Pancreas (tissue), 10 donors: ENCODE measurements around the gene NINL. TPM values are rescaled to one million over a fixed set of nuclear protein-coding genes. Genes with fewer than 3 reads are reported as not detected.
"Not testable (repeated sequence)": the region's sequence is repeated elsewhere in the genome, so short reads cannot be mapped to it uniquely, and the experiment has no call there.

Source experiments
- ATAC-seq, 4 donors: fragments of 200-7000 bp; cut with Tn5 transposase; one replicate each; pipeline versions ENCODE4 v1.8.0 to v1.9.1; 2020; ENCODE audit warnings: mild to moderate bottlenecking in 4 of 4, moderate library complexity in 4 of 4
- DNase-seq, 6 donors: peaks; one replicate each; pipeline ENCODE4 v3.0.0-alpha.2; 2020
- FAIRE-seq: peaks from 2 replicates; lab custom pipeline; 2012; peaks lifted over from hg19 to GRCh38; lab: Jason Lieb, UNC
- H3K27ac ChIP-seq, 4 donors: fragments of 200-600 bp; sonication (generic); 1 replicate in 3 of 4; 2 replicates in 1 of 4; pipeline versions ENCODE4 v1.5.0 to v1.8.0; 2020
- H3K27me3 ChIP-seq, 4 donors: fragments of 200-600 bp; one replicate each; pipeline ENCODE4 v1.8.0; 2021
- H3K36me3 ChIP-seq, 3 donors: fragments of 200-600 bp; sonication (generic) in 1 of 3; one replicate each; pipeline versions ENCODE4 v1.5.0 to v1.8.0; 2020 to 2021
- H3K4me1 ChIP-seq, 3 donors: fragments of 200-600 bp; one replicate each; pipeline ENCODE4 v1.8.0; 2021
- H3K4me3 ChIP-seq, 4 donors: fragments of 200-600 bp; sonication (generic) in 2 of 4; one replicate each; pipeline versions ENCODE4 v1.5.0 to v1.8.0; 2020 to 2021
- H3K9me3 ChIP-seq, 4 donors: fragments of 200-600 bp; one replicate each; pipeline ENCODE4 v1.8.0; 2021
- CTCF ChIP-seq, 4 donors: fragments of 200-600 bp; sonication (generic) in 3 of 4; IDR thresholded peaks; one replicate each; pipeline versions ENCODE4 v1.5.0 to v1.8.0; 2021; ENCODE audit warnings: antibody characterized with exemption in 4 of 4
- whole genome bisulfite sequencing, 2 donors: extraction: QIAGEN DNeasy Blood & Tissue Kit; methylation state at CpG; one replicate each; pipeline ENCODE4 v1.1.7; 2013; 5-methylcytosine and 5-hydroxymethylcytosine counted together
- intact Hi-C, 3 donors: fragments of 100-400 bp; cut with DNase I; formaldehyde crosslinking; loops; one replicate each; pipeline versions ENCODE4 v1.11.1 to v1.14.2; 2022
- polyA plus RNA-seq, 2 donors: library from polyadenylated mRNA; stranded (reverse); fragments of 200-250 nt; gene quantifications; one replicate each; pipeline ENCODE4 v1.2.3, GENCODE V29; 2013
- total RNA-seq, 6 donors: library from RNA; stranded (reverse); fragmentation: NEBNext Ultra II Directional in 4 of 6; extraction: Animal tissue kit (Norgen Biotek cat#: 25700) in 4 of 6; gene quantifications; one replicate each; pipeline versions ENCODE4 v1.2.1 to v1.2.4, GENCODE V29; 2021 to 2023
- donor health status: healthy with polysubstance abuse.
- donor health status: DM: no; HTN: no; CAD: no; lungs with moderate emphysema.
- donor health status: DM: no; HTN: no; CAD: no.
- donor health status: control.
- donor health status: control.
- donor health status: Bipolar disorder and iron deficiency.
- donor health status: DM: yes; HTN: yes; CAD: no.
- donor health status: DM: no; HTN: no; CAD: no.
- donor health status: DM: no; HTN: no; CAD: no.
- donor health status: DM: yes; HTN: yes; CAD: no.

Gene NINL
- total and polyA plus RNA-seq, 8 donors: 5.1 to 19.4 (median 6.5) TPM

DNA sequence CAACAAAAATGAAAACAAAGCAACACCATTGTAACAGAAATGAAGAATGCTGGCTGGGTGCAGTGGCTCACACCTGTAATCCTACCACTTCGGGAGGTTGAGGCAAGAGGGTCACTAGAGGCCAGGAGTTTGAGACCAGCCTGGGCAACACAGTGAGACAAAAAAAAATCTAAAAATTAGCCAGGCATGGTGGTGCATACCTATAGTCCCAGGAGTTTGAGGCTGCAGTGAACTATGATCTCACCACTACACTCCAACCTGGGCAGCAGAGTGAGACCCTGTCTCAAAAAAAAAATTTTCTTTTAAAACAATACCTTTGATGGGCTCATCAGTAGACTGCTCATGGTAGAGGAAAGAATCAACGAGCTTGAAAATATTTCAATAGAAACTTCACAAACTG, 18.5 kb downstream of the NINL start:
- intact Hi-C loops: no loop called here

DNA sequence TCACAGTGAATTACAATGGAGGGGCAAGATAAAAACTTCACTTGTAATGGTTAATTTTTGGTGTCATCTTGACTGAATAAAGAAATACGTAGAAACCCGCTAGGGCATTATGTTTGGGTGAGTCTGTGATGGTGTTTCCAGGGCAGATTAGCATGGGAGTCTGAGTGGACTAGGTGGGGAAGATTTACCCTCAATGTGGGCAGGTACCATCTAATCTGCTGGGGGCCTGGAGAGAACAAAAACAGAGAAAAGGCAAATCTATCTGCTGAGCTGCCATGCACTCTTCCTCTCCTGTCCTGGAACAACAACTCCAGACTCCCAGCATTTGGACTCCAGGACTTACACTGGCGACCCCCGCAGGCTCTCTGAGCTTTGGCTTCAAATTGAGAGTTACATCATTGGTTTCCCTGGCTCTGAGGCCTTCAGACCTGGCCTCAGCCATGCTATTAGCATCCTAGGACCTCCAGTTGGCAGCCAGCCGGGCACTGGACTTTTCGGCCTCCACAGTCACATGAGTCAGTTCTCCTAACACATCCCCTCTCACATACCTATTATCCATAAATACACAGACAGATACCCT, 19.7 kb downstream of the NINL start:
- Histone ChIP-seq H3K27ac (no peak overlapping the region), H3K4me1 (no peaks in the 10 kb centered on the region), H3K9me3 (no peaks in the 10 kb centered on the region), H3K27me3 (no peaks in the 10 kb centered on the region), H3K4me3 (no peak overlapping the region), H3K36me3 (no peaks in the 10 kb centered on the region)
- WGBS, 2 donors: 85 to 87% methylated on average over 6 of the region's 6 CpGs
- DNase-seq (no peak), ATAC-seq (no peak), FAIRE-seq (no peak)
- TF ChIP-seq CTCF (IDR thresholded peaks at IDR 0.05): no peak
- intact Hi-C loops: no loop called here

More for the DNA sequence above, 18.5 kb downstream of the NINL start:
- TF ChIP-seq CTCF (IDR thresholded peaks at IDR 0.05): no peak
- Histone ChIP-seq H3K27ac (no peak overlapping the region), H3K4me1 (no peaks in the 10 kb centered on the region), H3K27me3 (no peaks in the 10 kb centered on the region), H3K4me3 (no peak overlapping the region), H3K9me3 (no peaks in the 10 kb centered on the region), H3K36me3 (no peaks in the 10 kb centered on the region)
- ATAC-seq: no peak
- WGBS, 2 donors: 77 to 86% methylated on average over 2 of the region's 2 CpGs
- no peak for FAIRE-seq
- DNase-seq: no peak

DNA sequence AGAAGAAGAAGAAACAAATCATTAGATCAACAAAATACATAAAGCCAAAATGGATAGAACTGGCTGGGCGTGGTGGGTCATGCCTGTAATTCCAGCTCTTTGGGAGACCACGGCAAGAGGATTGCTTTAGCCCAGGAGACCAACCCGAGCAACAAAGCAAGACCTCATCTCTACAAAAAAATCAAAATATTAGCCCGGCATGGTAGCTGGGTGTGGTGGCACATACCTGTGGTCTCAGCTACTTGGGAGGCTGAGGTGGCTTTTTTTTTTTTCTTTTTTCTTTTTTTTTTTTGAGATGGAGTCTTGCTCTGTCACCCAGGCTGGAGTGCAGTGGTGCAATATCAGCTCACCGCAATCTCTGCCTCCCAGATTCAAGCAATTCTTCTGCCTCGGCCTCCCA, 21.5 kb downstream of the NINL start:
- no peak for FAIRE-seq
- Histone ChIP-seq H3K36me3 (no peaks in the 10 kb centered on the region), H3K27ac (no peak overlapping the region), H3K4me1 (no peaks in the 10 kb centered on the region), H3K27me3 (no peaks in the 10 kb centered on the region), H3K4me3 (no peak overlapping the region), H3K9me3 (no peaks in the 10 kb centered on the region)
- TF ChIP-seq CTCF (IDR thresholded peaks at IDR 0.05): no peak
- DNase-seq: no peak
- 95 to 96% methylated on average over 6 of the region's 6 CpGs for WGBS, 2 donors
- no peak for ATAC-seq
- intact Hi-C loops: no loop called here

DNA sequence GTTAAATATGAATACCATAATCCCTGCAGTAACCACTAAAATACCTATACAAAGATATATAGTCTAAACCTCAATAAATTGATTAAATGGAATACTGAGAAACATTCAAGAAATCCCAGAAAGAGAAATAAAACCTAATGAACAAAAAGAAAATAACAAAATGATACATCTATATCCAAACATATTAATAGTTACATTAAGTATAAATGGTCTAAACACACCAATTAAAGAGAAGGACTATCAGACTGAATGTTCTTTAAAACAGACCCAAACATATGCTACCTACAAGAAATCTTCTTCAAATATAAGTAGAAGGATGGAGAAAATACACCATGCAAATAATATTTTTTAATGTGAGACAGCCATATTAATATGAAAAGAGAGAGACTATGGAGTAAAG, 22.0 kb downstream of the NINL start:
- TF ChIP-seq CTCF (IDR thresholded peaks at IDR 0.05): no peak
- intact Hi-C loops: no loop called here
- Histone ChIP-seq H3K9me3 (no peaks in the 10 kb centered on the region), H3K4me3 (no peak overlapping the region), H3K27ac (no peak overlapping the region), H3K4me1 (no peaks in the 10 kb centered on the region), H3K27me3 (no peaks in the 10 kb centered on the region), H3K36me3 (no peaks in the 10 kb centered on the region)
- DNase-seq (no peak), FAIRE-seq (peak; percentile 23), ATAC-seq (no peak)

- WGBS, 2 donors: 98% methylated on average over 29 of the region's 31 CpGs; no CpG with 5 or more reads in 1 of the 2 donors
- H3K9me3 ChIP-seq: not testable (repeated sequence)
These were observed 23.6 kb downstream of the NINL start for GRCh38 chr20:25561771-25562170.

More at GRCh38 chr20:25561771-25562170, 23.6 kb downstream of the NINL start:
- ATAC-seq, FAIRE-seq, intact Hi-C loops, H3K4me1 ChIP-seq, H3K36me3 ChIP-seq, H3K27me3 ChIP-seq, H3K27ac ChIP-seq, DNase-seq, H3K4me3 ChIP-seq: not testable (repeated sequence)
